Aorta (tissue), 5 donors: ENCODE data around the gene ZNF454. TPM values are rescaled to one million over a fixed set of nuclear protein-coding genes. Genes with fewer than 3 reads are reported as not detected.

Experiments used
- ATAC-seq: fragments of 200-7000 bp; cut with Tn5 transposase; one replicate; pipeline ENCODE4 v1.9.1; 2022; ENCODE audit warnings: moderate library complexity; ENCODE audit not compliant: low FRiP score
- DNase-seq, 2 donors: peaks; one replicate each; pipeline ENCODE4 v3.0.0-alpha.2; 2020
- H3K27ac ChIP-seq, 2 donors: one replicate each; pipeline ENCODE4 v1.5.1; 2013; ENCODE audit warnings: low read length in 2 of 2, mild to moderate bottlenecking in 2 of 2, moderate library complexity in 2 of 2, control low read depth in 1 of 2, inconsistent platforms in 1 of 2, low read depth in 1 of 2
- H3K27me3 ChIP-seq, 2 donors: one replicate each; pipeline ENCODE4 v1.6.1; 2013; ENCODE audit warnings: control low read depth in 1 of 2, low read length in 1 of 2, mild to moderate bottlenecking in 1 of 2, moderate library complexity in 1 of 2; ENCODE audit not compliant: insufficient read depth in 2 of 2, control insufficient read depth in 1 of 2
- H3K36me3 ChIP-seq, 2 donors: one replicate each; pipeline ENCODE4 v1.6.1; 2013; ENCODE audit warnings: control low read depth in 1 of 2, low read length in 1 of 2, mild to moderate bottlenecking in 1 of 2; ENCODE audit not compliant: insufficient read depth in 2 of 2, control insufficient read depth in 1 of 2
- H3K4me1 ChIP-seq, 2 donors: one replicate each; pipeline ENCODE4 v1.6.1; 2013; ENCODE audit warnings: low read length in 2 of 2, control low read depth in 1 of 2, mild to moderate bottlenecking in 1 of 2, moderate library complexity in 1 of 2; ENCODE audit not compliant: insufficient read depth in 2 of 2, control insufficient read depth in 1 of 2
- H3K4me3 ChIP-seq, 2 donors: one replicate each; pipeline ENCODE4 v1.5.1; 2013; ENCODE audit warnings: low read length in 2 of 2, control low read depth in 1 of 2, mild to moderate bottlenecking in 1 of 2
- H3K9me3 ChIP-seq: one replicate; pipeline ENCODE4 v1.6.1; 2013; ENCODE audit warnings: mild to moderate bottlenecking, low read length; ENCODE audit not compliant: control insufficient read depth
- WGBS, 2 donors: extraction: QIAGEN DNeasy Blood & Tissue Kit; methylation state at CpG; one replicate each; pipeline ENCODE4 v1.1.7; 2013; 5-methylcytosine and 5-hydroxymethylcytosine counted together
- intact Hi-C, 2 donors: fragments of 100-400 bp; cut with DNase I; formaldehyde crosslinking; loops; one replicate each; pipeline versions ENCODE4 v1.14.2 to v1.15.0; 2022
- long read RNA-seq, 2 donors: library from polyadenylated mRNA; unstranded; transcript quantifications; one replicate each; pipeline ENCODE4 v2.0.0, GENCODE V29; 2020 to 2021
- polyA plus RNA-seq, 2 donors: library from polyadenylated mRNA; stranded (reverse); fragments of 200-250 nt; gene quantifications; one replicate each; pipeline ENCODE4 v1.2.3, GENCODE V29; 2013
- total RNA-seq, 2 donors: library from RNA; stranded (reverse); fragmentation: NEBNext Ultra II Directional; extraction: Animal tissue kit (Norgen Biotek cat#: 25700); gene quantifications; one replicate each; pipeline ENCODE4 v1.2.1, GENCODE V29; 2021
- donor health status: healthy with polysubstance abuse.
- donor health status: Bipolar disorder and iron deficiency.
- donor health status: DM: no; HTN: no; CAD: no.
- donor health status: DM: no; HTN: no; CAD: no.
- donor health status: DM: yes; HTN: yes; CAD: no.

ZNF454 gene
- total RNA-seq = 1 to 10 TPM; 2.2 to 5.6 TPM
- 1 to 10 TPM; 1.5 TPM for polyA plus RNA-seq
- long read RNA-seq, donor 1, partial matches to known transcripts = 0 of 4 reads
- long read RNA-seq, donor 1, other reads (novel, unspliced or antisense) = 1 of 4 reads
- long read RNA-seq, donor 2, partial matches to known transcripts = 0 of 2 reads
- long read RNA-seq, donor 2, other reads (novel, unspliced or antisense) = 1 of 2 reads

DNA sequence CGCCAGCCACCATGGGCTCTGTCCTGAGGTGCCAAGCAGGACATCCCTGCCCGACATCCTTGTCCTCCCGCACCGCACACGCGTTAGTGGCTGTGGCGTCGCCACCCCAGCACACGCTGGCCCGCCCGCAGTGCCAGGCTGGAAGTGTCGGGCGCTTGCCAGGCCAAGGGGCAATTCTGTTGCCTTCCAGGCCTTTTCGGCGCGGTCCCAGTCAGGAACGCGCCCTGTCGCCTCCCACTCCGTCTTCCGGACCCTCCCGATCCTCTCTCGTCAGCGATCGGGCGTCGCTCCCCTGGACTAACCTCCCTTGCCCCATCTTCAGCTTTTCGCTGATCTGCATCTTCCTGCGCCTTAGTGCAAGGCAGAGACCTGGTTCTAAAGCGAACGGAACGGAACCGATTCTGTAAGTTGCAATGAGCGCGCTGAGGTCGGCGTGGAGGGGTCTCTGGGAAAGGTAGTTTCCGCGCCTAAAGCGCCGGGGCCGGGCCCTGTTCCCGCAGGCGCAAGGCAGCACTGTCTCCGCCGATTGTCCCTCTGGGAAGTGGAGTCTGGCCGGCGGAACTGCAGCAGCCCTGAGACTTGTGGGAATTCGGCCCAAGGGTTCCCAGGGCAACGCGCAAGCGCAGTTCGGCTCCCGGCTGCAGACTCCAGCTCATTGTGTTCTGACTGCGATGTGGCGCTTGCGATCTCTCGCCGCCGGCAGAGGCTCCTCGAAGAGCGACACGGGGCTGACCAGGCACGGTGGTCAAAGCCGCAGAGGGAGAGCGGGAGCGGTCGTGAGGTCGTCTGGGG lies at the start of gene ZNF454:
Gene ZNF454, plus strand, starts transcription at position 630 of the 792 bp plus-strand sequence. CDS start 1,594 bp downstream, outside the sequence.
- Histone ChIP-seq H3K9me3 (peaks cover 11% of the 10 kb centered on the region), H3K4me3 (peak within 1 kb of the TSS; percentile 42 to 51), H3K27ac (peak within 1 kb of the TSS in 1 of 2 donors; percentile 19), H3K4me1 (no peaks in the 10 kb centered on the region), H3K36me3 (no peaks in the 10 kb centered on the region), H3K27me3 (no peaks in the 10 kb centered on the region)
- DNase-seq (peak; percentile 91 to 96), ATAC-seq (peak; percentile 96)
- intact Hi-C loops = no loop called here
- WGBS, 2 donors = 0 to 1% methylated on average over 68 to 69 of the region's 69 CpGs

DNA sequence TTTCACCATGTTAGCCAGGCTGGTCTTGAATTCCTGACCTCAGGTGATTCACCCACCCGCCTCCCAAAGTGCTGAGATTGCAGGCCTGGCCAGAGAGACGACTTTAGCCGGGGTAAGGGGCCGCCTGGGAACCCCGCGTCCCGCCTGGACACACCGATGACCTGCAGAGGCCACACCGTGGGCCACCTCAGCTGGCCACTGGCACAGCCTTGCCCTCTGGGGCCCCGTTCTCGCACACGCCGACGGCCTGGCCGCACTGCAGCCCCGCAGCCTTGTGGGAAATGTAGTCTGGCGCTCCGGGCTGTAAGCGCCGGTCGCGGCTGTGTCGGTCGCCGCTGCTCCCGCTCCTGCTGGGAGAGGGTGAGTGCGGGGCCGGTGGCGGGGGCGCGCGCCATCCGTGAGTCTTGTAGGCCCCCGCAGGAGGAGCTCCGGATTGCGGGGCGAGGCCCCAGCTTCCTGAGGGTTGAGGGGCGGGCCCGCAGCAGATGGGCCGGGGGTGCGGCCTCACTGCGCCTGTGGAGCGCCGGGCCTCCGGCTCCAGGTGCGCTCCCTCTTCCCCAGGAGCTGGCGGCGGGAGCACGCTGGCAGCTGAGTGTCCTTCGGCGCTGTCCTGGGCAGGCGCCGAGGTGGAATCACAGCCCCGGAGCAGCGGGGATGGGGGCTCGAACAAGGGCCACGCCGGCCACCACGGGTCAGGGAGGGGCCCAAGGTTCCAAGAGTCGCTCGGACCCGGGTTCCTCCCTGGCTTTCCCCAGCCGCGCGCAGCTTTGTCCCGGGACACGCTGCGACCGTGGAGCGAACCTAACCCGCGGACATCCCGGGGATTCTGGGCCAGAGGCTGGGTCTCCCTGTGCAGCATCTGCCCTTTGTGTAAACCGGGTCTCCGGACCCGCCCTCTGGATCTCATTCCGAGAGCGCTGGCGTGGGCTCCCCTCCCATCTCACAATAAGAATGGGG lies 45.1 kb upstream of the ZNF454 start, which contains the start of gene ZFP2:
Gene ZFP2, plus strand, starts transcription at position 299 of the 957 bp plus-strand sequence. CDS start 35,401 bp downstream, outside the sequence.
- ATAC-seq (peak; percentile 91), DNase-seq (peak; percentile 60 to 84)
- peaks cover 0 to 3% of the 10 kb centered on the region in 2 donors for H3K36me3 ChIP-seq
- no peaks in the 10 kb centered on the region for H3K27me3 ChIP-seq
- 1 to 2% methylated on average over 64 to 79 of the region's 79 CpGs for WGBS, 2 donors
- peak within 1 kb of the TSS; percentile 68 to 86 for H3K4me3 ChIP-seq
- intact Hi-C loops = no loop called here
- peak within 1 kb of the TSS in 1 of 2 donors; percentile 50 for H3K27ac ChIP-seq
- peaks cover 0 to 1% of the 10 kb centered on the region in 2 donors for H3K4me1 ChIP-seq
- peaks cover 4% of the 10 kb centered on the region for H3K9me3 ChIP-seq

DNA sequence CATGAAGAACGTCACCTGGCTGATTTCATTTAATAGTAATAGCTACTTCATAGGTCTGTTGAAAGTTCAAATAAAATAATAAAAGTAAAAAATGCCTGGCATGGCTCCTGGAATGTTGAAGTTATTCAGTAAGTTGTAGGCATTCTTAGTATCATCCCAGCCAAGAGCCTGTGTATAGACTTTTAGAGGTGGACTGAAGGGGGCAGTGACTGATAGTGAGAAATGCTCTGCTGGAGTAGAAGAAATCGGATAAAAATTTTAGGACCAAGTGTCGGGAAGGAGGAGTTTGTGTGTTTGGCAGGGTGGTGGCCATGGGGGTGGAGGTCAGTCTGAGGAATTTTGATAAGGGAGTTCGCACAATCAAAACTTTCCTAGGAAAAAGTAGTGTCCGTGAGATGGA lies 41.7 kb upstream of the ZNF454 start:
- no peak for DNase-seq
- Histone ChIP-seq H3K27ac (no peak overlapping the region), H3K27me3 (no peaks in the 10 kb centered on the region), H3K4me3 (no peak overlapping the region), H3K4me1 (peaks cover 0 to 1% of the 10 kb centered on the region in 2 donors), H3K9me3 (peaks cover 8% of the 10 kb centered on the region), H3K36me3 (peaks cover 0 to 5% of the 10 kb centered on the region in 2 donors)
- intact Hi-C loops = no loop called here
- 63 to 75% methylated on average over 5 of the region's 5 CpGs for whole genome bisulfite sequencing, 2 donors
- ATAC-seq = no peak

DNA sequence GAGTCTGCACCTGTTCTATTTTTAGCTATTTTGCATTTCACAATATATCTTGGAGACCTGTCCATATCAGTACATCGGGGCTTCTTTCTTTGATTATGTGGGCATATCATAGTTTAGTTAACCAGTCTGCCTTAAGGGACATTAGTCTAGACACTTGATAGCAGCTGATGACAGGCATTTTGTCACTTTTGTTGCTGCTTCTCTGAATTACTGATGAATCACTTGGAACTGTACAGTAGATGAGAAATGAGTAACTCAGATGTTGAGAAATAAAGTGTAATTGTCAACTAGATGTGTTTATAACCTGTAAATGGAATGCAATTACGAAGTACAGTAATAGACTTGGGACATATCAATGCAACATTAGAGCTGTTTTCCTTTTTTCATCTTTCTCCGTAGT lies 38.1 kb upstream of the ZNF454 start:
- Histone ChIP-seq H3K4me3 (no peak overlapping the region), H3K27ac (no peak overlapping the region), H3K9me3 (peaks cover 8% of the 10 kb centered on the region), H3K27me3 (no peaks in the 10 kb centered on the region), H3K4me1 (peaks cover 0 to 1% of the 10 kb centered on the region in 2 donors), H3K36me3 (peaks cover 3 to 5% of the 10 kb centered on the region in 2 donors)
- no peak for ATAC-seq
- intact Hi-C loops = no loop called here
- 62 to 95% methylated on average over 3 of the region's 3 CpGs for WGBS, 2 donors
- no peak for DNase-seq

DNA sequence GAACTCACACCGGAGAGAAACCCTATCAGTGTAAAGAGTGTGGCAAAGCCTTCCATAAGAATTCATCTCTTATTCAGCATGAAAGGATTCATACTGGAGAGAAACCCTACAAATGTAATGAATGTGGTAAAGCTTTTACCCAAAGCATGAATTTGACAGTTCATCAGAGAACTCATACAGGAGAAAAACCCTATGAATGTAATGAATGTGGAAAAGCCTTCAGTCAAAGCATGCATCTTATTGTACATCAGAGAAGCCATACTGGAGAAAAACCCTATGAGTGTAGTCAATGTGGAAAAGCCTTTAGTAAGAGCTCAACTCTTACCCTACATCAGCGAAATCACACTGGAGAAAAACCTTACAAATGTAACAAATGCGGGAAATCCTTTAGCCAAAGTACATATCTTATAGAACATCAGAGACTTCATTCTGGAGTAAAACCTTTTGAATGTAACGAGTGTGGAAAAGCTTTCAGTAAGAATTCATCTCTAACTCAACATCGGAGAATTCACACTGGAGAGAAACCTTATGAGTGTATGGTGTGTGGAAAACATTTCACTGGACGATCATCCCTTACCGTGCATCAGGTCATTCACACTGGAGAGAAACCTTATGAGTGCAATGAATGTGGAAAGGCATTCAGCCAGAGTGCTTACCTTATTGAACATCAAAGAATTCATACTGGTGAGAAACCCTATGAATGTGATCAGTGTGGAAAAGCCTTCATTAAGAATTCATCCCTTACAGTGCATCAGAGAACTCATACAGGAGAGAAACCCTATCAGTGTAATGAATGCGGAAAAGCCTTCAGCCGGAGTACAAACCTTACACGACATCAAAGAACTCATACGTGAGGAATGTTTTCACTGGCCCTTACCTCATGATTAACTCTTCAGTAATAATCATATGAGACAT lies 8.9 kb upstream of the ZNF454 start:
- Histone ChIP-seq H3K36me3 (peaks cover 13 to 15% of the 10 kb centered on the region in 2 donors), H3K4me3 (no peak overlapping the region), H3K9me3 (peaks cover 46% of the 10 kb centered on the region), H3K4me1 (no peaks in the 10 kb centered on the region), H3K27me3 (no peaks in the 10 kb centered on the region), H3K27ac (no peak overlapping the region)
- ATAC-seq = no peak
- no peak for DNase-seq
- intact Hi-C loops = no loop called here
- WGBS, 2 donors = 93 to 96% methylated on average over 11 of the region's 11 CpGs

DNA sequence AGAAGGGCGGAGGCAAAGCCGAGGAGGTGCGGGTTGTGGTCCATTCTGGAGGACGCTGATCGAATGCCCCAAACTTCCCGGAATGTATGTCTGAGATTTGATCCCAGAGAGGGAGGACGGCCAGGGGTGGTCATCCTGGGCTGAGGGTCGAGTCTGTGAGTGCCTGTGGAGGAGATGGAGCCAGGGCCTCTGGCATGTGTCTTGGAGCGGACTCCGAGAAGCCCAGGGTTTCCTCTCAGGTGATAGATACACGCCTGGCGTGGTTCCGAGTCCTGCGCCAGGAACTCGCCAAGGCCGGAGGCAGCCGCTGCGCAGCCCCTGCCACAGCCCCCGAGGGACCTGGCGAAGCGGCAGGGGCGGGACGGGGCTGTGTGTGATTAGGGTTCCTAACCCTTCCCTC lies 363 bp downstream of the ZNF454 start:
- peaks cover 12% of the 10 kb centered on the region for H3K9me3 ChIP-seq
- intact Hi-C loops = no loop called here
- peak overlapping the region; percentile 42 to 51 for H3K4me3 ChIP-seq
- no peak overlapping the region for H3K27ac ChIP-seq
- peaks cover 0 to 2% of the 10 kb centered on the region in 2 donors for H3K36me3 ChIP-seq
- peak in 1 of 2 donors; percentile 75 for DNase-seq
- ATAC-seq = peak; percentile 5
- 1 to 2% methylated on average over 23 of the region's 23 CpGs for WGBS, 2 donors
- H3K27me3 ChIP-seq = no peaks in the 10 kb centered on the region
- no peaks in the 10 kb centered on the region for H3K4me1 ChIP-seq

DNA sequence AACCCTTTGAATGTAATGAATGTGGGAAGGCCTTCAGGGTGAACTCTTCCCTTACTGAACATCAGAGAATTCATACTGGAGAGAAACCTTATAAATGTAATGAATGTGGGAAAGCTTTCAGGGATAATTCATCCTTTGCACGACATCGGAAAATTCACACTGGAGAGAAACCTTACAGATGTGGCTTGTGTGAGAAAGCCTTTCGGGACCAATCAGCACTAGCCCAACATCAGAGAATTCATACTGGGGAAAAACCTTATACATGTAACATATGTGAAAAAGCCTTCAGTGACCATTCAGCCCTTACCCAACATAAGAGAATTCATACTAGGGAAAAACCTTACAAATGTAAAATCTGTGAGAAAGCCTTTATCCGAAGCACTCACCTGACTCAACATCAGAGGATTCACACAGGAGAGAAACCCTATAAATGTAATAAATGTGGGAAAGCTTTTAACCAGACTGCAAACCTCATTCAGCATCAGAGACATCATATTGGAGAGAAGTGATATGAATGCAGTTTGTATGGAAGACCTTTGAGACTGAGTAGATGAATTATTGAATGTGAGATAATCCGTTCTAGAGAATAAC lies 24.6 kb downstream of the ZNF454 start:
- H3K36me3 ChIP-seq = peaks cover 6 to 13% of the 10 kb centered on the region in 2 donors
- intact Hi-C loops = no loop called here
- no peak overlapping the region for H3K4me3 ChIP-seq
- H3K27ac ChIP-seq = no peak overlapping the region
- H3K27me3 ChIP-seq = no peaks in the 10 kb centered on the region
- DNase-seq (no peak), ATAC-seq (no peak)
- H3K9me3 ChIP-seq = peaks cover 35% of the 10 kb centered on the region
- no peaks in the 10 kb centered on the region for H3K4me1 ChIP-seq
- WGBS, 2 donors = 97 to 98% methylated on average over 5 of the region's 5 CpGs
